SU-DHL-6 (cell line): ENCODE data around the gene YPEL3.
"Not testable (repeated sequence)": the region's sequence is repeated elsewhere in the genome, so short reads cannot be mapped to it uniquely, and the experiment has no call there.

ENCODE experiments used
- H2AFZ ChIP-seq: fragments of 200-600 bp; sonication (generic); 2 replicates; pipeline ENCODE4 v1.6.1; 2014; ENCODE audit warnings: low read depth, mild to moderate bottlenecking, moderate library complexity, mixed read lengths, antibody characterized with exemption, low read length; ENCODE audit not compliant: severe bottlenecking
- H3F3A ChIP-seq: fragments of 200-600 bp; shearing (Covaris generic); 2 replicates; pipeline ENCODE4 v1.6.0; 2016; ENCODE audit warnings: antibody characterized with exemption, mild to moderate bottlenecking; ENCODE audit not compliant: insufficient read depth
- H3K27ac ChIP-seq: fragments of 200-600 bp; sonication (generic); 2 replicates; pipeline ENCODE4 v1.5.1; 2016; ENCODE audit warnings: low read depth, mild to moderate bottlenecking, low read length, moderate library complexity, mixed read lengths
- H3K27me3 ChIP-seq: fragments of 200-600 bp; sonication (generic), shearing (Covaris generic); 2 replicates; pipeline ENCODE4 v1.6.0; 2014; ENCODE audit warnings: mild to moderate bottlenecking, low read length
- H3K36me3 ChIP-seq: fragments of 200-600 bp; sonication (generic); 2 replicates; pipeline ENCODE4 v1.6.1; 2014; ENCODE audit warnings: mild to moderate bottlenecking, low read length, mixed read lengths
- H3K4me2 ChIP-seq: fragments of 300-600, 200-600 bp; shearing (Covaris generic), sonication (generic); 2 replicates; pipeline ENCODE4 v1.6.0; 2014; ENCODE audit warnings: low read length, low read depth, mild to moderate bottlenecking; ENCODE audit not compliant: poor library complexity, severe bottlenecking
- H3K4me3 ChIP-seq: fragments of 200-600 bp; sonication (generic); 2 replicates; pipeline ENCODE4 v1.5.1; 2014; ENCODE audit warnings: antibody characterized with exemption, low read length, mild to moderate bottlenecking, mixed read lengths; ENCODE audit not compliant: insufficient read depth, poor library complexity, severe bottlenecking
- H3K79me2 ChIP-seq: fragments of 200-600 bp; sonication (generic); 2 replicates; pipeline ENCODE4 v1.6.1; 2014; ENCODE audit warnings: mild to moderate bottlenecking, low read length, moderate library complexity; ENCODE audit not compliant: insufficient read depth
- H3K9ac ChIP-seq: fragments of 200-600 bp; sonication (generic); 2 replicates; pipeline ENCODE4 v1.7.0; 2014; ENCODE audit warnings: mild to moderate bottlenecking, low read length
- H3K9me2 ChIP-seq: fragments of 200-600 bp; sonication (generic); replicated peaks from 2 replicates; pipeline ENCODE4 v1.6.1; 2014; ENCODE audit warnings: low read length; ENCODE audit not compliant: insufficient read depth
- H3K9me3 ChIP-seq: fragments of 200-600 bp; sonication (generic); 2 replicates; pipeline ENCODE4 v1.6.1; 2014; ENCODE audit warnings: low read length, mixed read lengths; ENCODE audit not compliant: insufficient read depth
- H4K20me1 ChIP-seq: fragments of 200-600 bp; sonication (generic); 2 replicates; pipeline ENCODE4 v1.6.1; 2014; ENCODE audit warnings: low read depth, mild to moderate bottlenecking, antibody characterized with exemption, low read length, moderate library complexity, mixed read lengths
- EZH2phosphoT487 ChIP-seq: fragments of 200-600 bp; sonication (generic), shearing (Covaris generic); conservative IDR thresholded peaks from 2 replicates; pipeline ENCODE4 v1.6.1; 2018; ENCODE audit warnings: mild to moderate bottlenecking, antibody characterized with exemption, low read length, moderate library complexity, mixed read lengths
- TF ChIP-seq, protein P1 (sequence below): fragments of 200-600 bp; sonication (generic); IDR thresholded peaks from one replicate; pipeline ENCODE4 v1.5.1; 2017; ENCODE audit warnings: antibody characterized with exemption, mild to moderate bottlenecking, low read length, moderate library complexity; ENCODE audit not compliant: insufficient read depth, poor library complexity, severe bottlenecking

The YPEL3 gene

DNA sequence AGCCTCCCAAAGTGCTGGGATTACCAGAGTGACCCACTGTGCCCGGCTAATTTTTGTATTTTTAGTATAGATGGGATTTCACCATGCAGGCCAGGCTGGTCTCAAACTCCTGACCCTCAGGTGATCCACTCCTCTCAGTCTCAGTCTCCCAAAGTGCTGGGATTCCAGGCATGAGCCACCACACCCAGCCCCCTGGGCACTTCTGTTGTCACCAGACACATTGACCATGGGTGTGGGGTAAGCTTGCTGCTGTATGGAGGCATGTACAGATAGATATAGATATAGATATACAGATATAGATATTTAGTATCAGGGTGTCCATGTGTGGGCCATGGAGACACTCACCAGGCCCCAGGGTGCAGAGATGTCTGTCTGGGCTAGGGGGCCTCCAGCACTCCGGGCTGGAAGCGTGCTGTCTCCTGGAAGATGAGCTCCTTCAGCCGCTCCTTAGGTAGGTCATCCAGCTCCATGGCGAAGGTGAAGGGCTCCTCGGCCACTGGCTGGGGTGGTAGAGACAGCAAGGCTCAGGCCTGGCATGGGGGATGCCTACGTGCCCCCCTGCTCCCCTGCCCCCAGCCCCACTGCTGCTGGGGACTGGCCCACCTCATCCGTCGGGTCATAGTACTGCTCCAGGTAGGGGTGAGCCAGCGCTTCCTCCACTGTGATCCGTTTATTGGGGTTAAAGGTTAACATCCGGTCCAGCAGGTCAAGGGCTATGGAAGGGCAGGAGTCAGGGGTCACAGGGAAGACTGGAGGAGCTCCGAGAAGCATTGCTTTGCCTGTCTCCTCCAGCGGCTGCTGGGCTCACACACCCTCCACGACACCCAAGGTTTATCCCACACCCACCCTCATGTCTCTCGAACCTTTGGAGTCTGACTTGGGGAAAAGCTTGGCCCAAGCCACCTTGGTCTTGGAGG is 20.5 kb upstream of the YPEL3 start:
- no peak for TF ChIP-seq EZH2phosphoT487
- TF ChIP-seq, protein P1, sequence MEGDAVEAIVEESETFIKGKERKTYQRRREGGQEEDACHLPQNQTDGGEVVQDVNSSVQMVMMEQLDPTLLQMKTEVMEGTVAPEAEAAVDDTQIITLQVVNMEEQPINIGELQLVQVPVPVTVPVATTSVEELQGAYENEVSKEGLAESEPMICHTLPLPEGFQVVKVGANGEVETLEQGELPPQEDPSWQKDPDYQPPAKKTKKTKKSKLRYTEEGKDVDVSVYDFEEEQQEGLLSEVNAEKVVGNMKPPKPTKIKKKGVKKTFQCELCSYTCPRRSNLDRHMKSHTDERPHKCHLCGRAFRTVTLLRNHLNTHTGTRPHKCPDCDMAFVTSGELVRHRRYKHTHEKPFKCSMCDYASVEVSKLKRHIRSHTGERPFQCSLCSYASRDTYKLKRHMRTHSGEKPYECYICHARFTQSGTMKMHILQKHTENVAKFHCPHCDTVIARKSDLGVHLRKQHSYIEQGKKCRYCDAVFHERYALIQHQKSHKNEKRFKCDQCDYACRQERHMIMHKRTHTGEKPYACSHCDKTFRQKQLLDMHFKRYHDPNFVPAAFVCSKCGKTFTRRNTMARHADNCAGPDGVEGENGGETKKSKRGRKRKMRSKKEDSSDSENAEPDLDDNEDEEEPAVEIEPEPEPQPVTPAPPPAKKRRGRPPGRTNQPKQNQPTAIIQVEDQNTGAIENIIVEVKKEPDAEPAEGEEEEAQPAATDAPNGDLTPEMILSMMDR, result no peak
- Histone ChIP-seq H3K27me3 (no peaks in the 10 kb centered on the region), H3K4me2 (no peak overlapping the region), H3K79me2 (no peaks in the 10 kb centered on the region), H3K9me3 (no peaks in the 10 kb centered on the region), H2AFZ (no peak overlapping the region), H3F3A (peaks cover 11% of the 10 kb centered on the region), H3K36me3 (no peaks in the 10 kb centered on the region), H3K4me3 (no peak overlapping the region), H3K27ac (no peak overlapping the region), H3K9ac (no peak overlapping the region), H3K9me2 (no peaks in the 10 kb centered on the region), H4K20me1 (no peaks in the 10 kb centered on the region)

DNA sequence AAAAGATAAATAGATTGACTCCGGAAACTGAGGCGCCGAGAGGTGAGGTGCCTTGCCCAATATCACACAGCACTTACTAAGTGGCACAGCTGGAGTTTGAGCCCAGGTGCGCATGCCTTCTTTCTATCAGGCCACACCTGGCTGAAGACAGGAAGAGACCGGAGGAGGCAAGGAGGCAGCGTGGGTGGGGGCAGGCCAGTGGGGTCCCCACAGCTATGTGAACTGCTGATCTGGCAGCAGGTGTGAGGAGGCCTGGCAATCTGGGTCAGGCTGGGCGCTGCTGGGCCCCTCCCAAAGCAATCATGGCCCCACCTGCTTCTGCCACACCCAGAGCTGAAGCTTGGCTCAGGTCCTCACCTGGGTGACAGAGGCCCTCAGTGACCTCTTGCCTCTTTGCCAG is 19.2 kb upstream of the YPEL3 start:
- Histone ChIP-seq H3K79me2 (no peaks in the 10 kb centered on the region), H2AFZ (no peak overlapping the region), H4K20me1 (no peaks in the 10 kb centered on the region), H3K27me3 (no peaks in the 10 kb centered on the region), H3K4me3 (no peak overlapping the region), H3K9me3 (no peaks in the 10 kb centered on the region), H3K9ac (no peak overlapping the region), H3K36me3 (no peaks in the 10 kb centered on the region), H3K9me2 (no peaks in the 10 kb centered on the region), H3K4me2 (peak overlapping the region; percentile 14), H3F3A (peaks cover 7% of the 10 kb centered on the region), H3K27ac (peak overlapping the region; percentile 41; the same call in 1 of the 2 replicates)
- TF ChIP-seq EZH2phosphoT487, result no peak
- TF ChIP-seq, protein P1, result no peak

DNA sequence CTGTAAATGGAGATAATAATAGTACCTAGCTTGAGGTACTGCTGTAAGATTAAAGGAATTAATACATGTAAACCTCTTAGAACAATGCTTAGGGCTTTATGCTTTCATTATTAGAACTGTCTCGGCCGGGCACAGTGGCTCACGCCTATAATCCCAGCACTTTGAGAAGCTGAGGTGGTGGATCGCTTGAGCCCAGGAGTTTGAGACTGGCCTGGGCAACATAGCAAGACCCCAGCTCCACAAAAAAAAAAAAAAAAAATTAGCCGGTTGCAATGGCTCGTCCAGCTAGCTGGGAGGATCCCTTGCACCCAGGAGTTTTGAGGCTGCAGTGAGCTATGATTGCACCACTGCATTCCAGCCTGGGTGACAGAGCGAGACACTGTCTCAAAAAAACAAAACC is 18.8 kb upstream of the YPEL3 start:
- not testable (repeated sequence) for H3K4me3 ChIP-seq, H3K9ac ChIP-seq, H3K27me3 ChIP-seq, H3K9me2 ChIP-seq, H2AFZ ChIP-seq, H3K79me2 ChIP-seq, H3F3A ChIP-seq, H3K36me3 ChIP-seq, H4K20me1 ChIP-seq, H3K9me3 ChIP-seq
- Histone ChIP-seq H3K27ac (0 out of 2 replicates have a peak overlapping the region, but pooled peaks have one; percentile 18), H3K4me2 (peak overlapping the region; percentile 14)

DNA sequence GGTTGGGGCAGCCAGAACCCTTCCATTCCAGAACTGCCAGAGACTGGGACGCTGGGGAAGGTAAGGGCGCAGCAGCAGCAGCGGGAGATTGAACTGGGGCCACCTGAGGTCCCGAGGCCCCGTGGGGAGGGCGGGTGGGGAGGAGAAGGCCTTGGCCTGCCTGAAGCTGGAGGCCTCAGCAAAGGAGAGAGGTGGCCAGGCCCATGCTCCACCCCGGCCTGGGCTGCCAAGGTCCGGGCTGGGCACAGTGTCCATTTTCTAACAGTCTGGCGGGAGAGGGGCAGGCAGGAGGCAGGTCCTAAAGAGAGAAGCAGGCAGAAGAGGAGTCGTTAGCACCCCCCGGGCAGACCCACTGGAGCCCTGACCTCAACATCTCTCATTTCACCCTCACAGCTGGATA is 18.4 kb upstream of the YPEL3 start:
- TF ChIP-seq, protein P1, result no peak
- no peak for TF ChIP-seq EZH2phosphoT487
- H3K27me3 ChIP-seq, result no peaks in the 10 kb centered on the region
- no peak overlapping the region for H3K4me3 ChIP-seq
- no peaks in the 10 kb centered on the region for H3K9me2 ChIP-seq
- no peak overlapping the region for H2AFZ ChIP-seq
- no peaks in the 10 kb centered on the region for H3K79me2 ChIP-seq
- peaks cover 7% of the 10 kb centered on the region; the same call in 1 of the 2 replicates for H3F3A ChIP-seq
- no peaks in the 10 kb centered on the region for H3K9me3 ChIP-seq
- H3K4me2 ChIP-seq, result no peak overlapping the region
- H3K36me3 ChIP-seq, result no peaks in the 10 kb centered on the region
- H3K9ac ChIP-seq, result no peak overlapping the region
- no peaks in the 10 kb centered on the region for H4K20me1 ChIP-seq
- H3K27ac ChIP-seq, result 0 out of 2 replicates have a peak overlapping the region, but pooled peaks have one; percentile 18
